Activated naive CD4-positive, alpha-beta T cell treated with anti-CD3 and anti-CD28 coated beads for 36 hours (primary cell): ENCODE measurements around the gene CCDC13. TPM values are rescaled to one million over a fixed set of nuclear protein-coding genes. Genes with fewer than 3 reads are reported as not detected.

Experiments used
- CTCF ChIA-PET: fragments of 350-600 bp; sonication (Branson Sonifier 250); formaldehyde crosslinking; loops from one replicate; lab custom pipeline; 2021; ENCODE audit warnings: antibody characterized with exemption; lab: Charles Lee
- DNase-seq: peaks from one replicate; pipeline ENCODE4 v3.0.0-alpha.2; 2020
- H3K27ac Mint-ChIP-seq: one replicate; pipeline ENCODE4 v1.8.0; 2021; ENCODE audit warnings: mild to moderate bottlenecking, mixed read lengths
- H3K27me3 Mint-ChIP-seq: one replicate; pipeline ENCODE4 v1.8.0; 2021; ENCODE audit warnings: low read depth, mixed read lengths
- H3K36me3 Mint-ChIP-seq: one replicate; pipeline ENCODE4 v1.8.0; 2021; ENCODE audit warnings: low read depth, mixed read lengths
- H3K4me1 Mint-ChIP-seq: one replicate; pipeline ENCODE4 v1.8.0; 2021; ENCODE audit warnings: low read depth, mixed read lengths
- H3K4me3 Mint-ChIP-seq: one replicate; pipeline ENCODE4 v1.8.0; 2021; ENCODE audit warnings: mild to moderate bottlenecking, moderate library complexity, mixed read lengths
- H3K9me3 Mint-ChIP-seq: one replicate; pipeline ENCODE4 v1.8.0; 2021; ENCODE audit warnings: mixed read lengths
- intact Hi-C: fragments of 100-400 bp; cut with micrococcal nuclease; formaldehyde crosslinking; loops from one replicate; pipeline ENCODE4 v1.15.1; 2023
- total RNA-seq, 2 experiments: library from RNA; stranded (reverse); gene quantifications; one replicate each; pipeline ENCODE4 v1.2.3, GENCODE V29; 2021

The CCDC13 gene
- total RNA-seq, 2 experiments from 2014 or later: 0.31 TPM; not detected in 1

DNA sequence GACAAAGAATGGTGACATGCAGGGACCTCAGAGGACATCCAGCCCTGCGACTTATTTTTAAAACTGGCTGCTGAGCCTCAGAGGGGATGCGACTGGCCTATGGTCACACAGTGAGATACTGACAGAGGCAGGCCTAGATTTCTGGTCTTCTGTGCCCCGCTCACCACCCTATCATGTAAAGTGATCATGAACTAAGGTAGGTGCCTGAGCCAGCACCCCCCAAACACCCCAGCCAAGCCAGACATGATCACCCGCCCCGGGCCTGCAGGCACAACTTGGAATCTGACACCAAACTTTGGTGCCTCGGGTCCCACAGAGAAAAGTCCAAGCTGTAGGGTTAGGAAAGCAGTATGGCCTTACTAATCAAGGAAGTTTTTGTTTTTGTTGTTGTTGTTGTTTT, 36.5 kb downstream of the CCDC13 start:
- Mint-ChIP-seq H3K4me1 (no peaks in the 10 kb centered on the region), H3K36me3 (no peaks in the 10 kb centered on the region), H3K4me3 (no peak overlapping the region), H3K27ac (no peak overlapping the region), H3K9me3 (no peaks in the 10 kb centered on the region), H3K27me3 (no peaks in the 10 kb centered on the region)
- intact Hi-C loops: no loop called here
- DNase-seq: no peak
- CTCF ChIA-PET: no interaction called here

DNA sequence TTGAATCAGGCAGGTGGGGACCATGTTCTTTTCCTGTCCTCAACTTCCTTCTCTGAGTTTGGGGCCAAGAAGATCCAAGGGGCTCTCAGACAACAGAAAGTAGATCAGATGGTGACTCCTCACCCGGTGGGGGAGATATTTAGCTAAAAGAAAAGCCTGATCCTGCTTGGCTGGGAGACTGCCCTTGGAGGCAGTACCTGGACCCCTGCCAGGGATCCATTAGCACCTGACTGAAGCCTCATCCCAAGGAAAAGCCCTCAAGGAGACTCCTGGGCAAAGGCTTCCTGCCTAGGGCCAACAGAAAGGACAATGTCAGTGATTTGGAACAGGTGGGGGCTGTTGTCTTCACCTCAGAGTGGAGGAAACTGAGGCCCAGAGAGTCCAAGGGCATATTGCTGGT, 37.0 kb downstream of the CCDC13 start:
- Mint-ChIP-seq H3K27ac (no peak overlapping the region), H3K4me1 (no peaks in the 10 kb centered on the region), H3K9me3 (no peaks in the 10 kb centered on the region), H3K4me3 (no peak overlapping the region), H3K27me3 (no peaks in the 10 kb centered on the region), H3K36me3 (no peaks in the 10 kb centered on the region)
- CTCF ChIA-PET: no interaction called here
- DNase-seq: no peak
- intact Hi-C loops: no loop called here

DNA sequence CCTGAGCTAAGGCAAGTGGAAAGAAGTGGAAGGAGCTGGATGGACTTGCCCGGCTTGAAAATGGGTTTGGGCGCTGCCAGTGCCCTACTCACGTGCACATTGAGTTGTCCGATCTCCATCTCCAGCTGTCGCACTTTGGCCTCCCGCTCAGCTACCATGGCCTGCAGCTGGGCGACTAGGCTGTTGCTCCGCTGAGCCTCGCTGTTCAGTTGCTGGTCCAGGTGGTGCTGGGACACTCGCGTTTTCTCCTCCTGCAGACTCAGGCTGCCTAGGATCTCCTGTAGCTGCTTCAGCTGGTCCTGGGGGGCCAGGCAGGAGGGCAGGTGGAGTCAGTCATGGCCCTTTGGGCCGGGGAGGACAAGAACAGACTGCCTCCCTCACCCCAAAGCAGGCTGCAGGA, 37.4 kb downstream of the CCDC13 start:
- DNase-seq: no peak
- intact Hi-C loops: no loop called here
- Mint-ChIP-seq H3K4me1 (no peaks in the 10 kb centered on the region), H3K27ac (no peak overlapping the region), H3K36me3 (no peaks in the 10 kb centered on the region), H3K4me3 (no peak overlapping the region), H3K27me3 (no peaks in the 10 kb centered on the region), H3K9me3 (no peaks in the 10 kb centered on the region)
- CTCF ChIA-PET: interaction anchor here (0.8 to 0.9 kb wide), 2 partner anchors 9 to 188 kb away, joined by 3 read pairs; no protein-coding TSS in a partner anchor

DNA sequence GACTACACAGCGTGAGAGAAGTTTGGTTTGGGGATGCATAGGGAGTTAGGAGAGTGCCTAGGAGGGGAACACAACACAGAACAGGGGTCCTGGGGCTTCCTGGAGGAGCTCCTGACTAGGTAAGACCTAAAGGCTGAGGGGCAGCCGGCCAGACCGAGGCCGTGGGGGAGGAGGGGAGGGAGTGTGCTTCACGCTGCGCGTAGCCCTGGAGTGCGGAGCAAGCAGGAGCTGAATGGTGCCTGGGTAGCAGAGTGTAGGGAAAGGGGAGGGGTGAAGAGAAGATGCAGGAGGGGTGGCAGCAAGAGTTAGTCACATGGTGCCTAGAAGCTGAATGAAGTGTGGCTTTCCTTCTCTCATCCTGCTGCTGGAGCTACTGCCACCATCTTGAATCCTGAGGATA, 38.0 kb downstream of the CCDC13 start:
- CTCF ChIA-PET: interaction anchor here (0.8 to 0.9 kb wide), 2 partner anchors 10 to 188 kb away, joined by 3 read pairs; no protein-coding TSS in a partner anchor
- no peaks in the 10 kb centered on the region for H3K4me1 Mint-ChIP-seq
- H3K27ac Mint-ChIP-seq: no peak overlapping the region
- DNase-seq: no peak
- intact Hi-C loops: no loop called here
- no peaks in the 10 kb centered on the region for H3K36me3 Mint-ChIP-seq
- H3K9me3 Mint-ChIP-seq: no peaks in the 10 kb centered on the region
- H3K27me3 Mint-ChIP-seq: no peaks in the 10 kb centered on the region
- H3K4me3 Mint-ChIP-seq: no peak overlapping the region

DNA sequence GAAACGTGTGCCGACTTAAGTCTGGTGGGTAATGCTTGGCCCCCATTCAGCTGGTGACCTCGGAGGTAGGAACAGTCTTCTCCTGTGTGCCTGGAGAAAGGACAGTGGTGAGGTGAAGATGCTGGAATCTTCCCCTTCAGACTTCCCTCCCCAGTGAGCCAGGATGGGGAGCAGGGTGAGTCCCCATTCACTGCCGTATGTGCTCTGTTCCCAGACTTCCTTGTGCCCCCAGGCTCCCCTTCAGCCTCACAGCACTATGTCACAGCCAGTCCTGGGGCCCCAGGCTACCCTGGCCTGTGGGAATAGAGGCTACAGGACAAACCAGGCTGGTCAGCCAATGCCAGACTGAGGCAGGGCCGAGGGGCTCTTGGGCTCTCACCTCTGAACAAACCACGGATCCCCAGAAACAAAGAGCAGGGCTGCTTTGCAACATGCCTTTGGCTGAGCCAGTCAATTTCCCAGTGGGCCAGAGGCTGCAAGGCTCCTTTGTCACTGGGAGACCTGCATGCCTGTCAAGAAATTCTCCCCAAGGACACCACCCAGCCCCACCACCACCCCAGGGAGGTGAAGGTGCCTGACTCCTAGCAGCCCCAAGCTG, 38.7 kb downstream of the CCDC13 start:
- CTCF ChIA-PET: interaction anchor here (0.6 to 0.9 kb wide), 2 partner anchors 10 to 170 kb away, joined by 3 read pairs; no protein-coding TSS in a partner anchor
- DNase-seq: no peak

DNA sequence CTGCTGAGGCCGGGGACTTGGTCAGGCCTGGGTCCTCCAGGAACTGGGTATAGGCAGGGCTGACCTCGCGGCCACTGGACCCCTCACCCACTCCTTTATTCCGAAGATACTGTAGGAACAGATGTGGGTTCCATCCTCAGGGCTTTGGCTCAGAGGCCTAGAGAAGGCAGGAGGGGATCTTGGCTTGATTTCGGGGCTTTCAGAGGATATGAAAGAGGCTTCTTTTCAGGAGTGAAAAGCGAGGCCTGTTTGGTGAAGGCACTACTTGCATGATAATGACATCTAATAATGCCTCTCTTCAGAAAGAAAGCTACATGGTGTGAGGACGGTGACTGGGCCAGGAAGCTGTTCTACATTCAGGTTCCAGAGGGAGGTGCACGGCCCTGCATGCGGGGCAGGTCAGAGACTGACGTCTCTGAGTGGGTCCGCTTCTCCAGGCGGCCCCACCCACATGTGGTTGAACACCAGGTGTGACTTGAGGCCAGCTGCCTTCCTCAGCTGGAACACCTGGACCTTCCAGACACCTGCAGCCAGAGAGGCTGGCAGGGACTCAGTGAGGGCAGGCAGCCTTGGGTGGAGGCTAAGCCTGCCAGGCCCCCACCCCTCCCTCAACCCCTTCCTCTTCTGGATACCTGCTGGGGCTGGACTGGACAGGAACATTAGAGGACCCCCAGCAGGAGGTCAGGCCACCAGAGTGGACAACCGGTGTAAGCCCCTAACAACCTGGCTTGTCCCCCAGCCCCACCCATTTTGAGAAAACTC, 39.4 kb downstream of the CCDC13 start:
- Mint-ChIP-seq H3K36me3 (no peaks in the 10 kb centered on the region), H3K4me3 (no peak overlapping the region), H3K4me1 (no peaks in the 10 kb centered on the region), H3K27me3 (no peaks in the 10 kb centered on the region), H3K9me3 (no peaks in the 10 kb centered on the region), H3K27ac (no peak overlapping the region)
- CTCF ChIA-PET: no interaction called here
- no peak for DNase-seq
- intact Hi-C loops: no loop called here

More for the DNA sequence above, 38.7 kb downstream of the CCDC13 start:
- Mint-ChIP-seq H3K4me3 (no peak overlapping the region), H3K27ac (no peak overlapping the region), H3K27me3 (no peaks in the 10 kb centered on the region), H3K9me3 (no peaks in the 10 kb centered on the region), H3K36me3 (no peaks in the 10 kb centered on the region), H3K4me1 (no peaks in the 10 kb centered on the region)
- intact Hi-C loops: no loop called here

DNA sequence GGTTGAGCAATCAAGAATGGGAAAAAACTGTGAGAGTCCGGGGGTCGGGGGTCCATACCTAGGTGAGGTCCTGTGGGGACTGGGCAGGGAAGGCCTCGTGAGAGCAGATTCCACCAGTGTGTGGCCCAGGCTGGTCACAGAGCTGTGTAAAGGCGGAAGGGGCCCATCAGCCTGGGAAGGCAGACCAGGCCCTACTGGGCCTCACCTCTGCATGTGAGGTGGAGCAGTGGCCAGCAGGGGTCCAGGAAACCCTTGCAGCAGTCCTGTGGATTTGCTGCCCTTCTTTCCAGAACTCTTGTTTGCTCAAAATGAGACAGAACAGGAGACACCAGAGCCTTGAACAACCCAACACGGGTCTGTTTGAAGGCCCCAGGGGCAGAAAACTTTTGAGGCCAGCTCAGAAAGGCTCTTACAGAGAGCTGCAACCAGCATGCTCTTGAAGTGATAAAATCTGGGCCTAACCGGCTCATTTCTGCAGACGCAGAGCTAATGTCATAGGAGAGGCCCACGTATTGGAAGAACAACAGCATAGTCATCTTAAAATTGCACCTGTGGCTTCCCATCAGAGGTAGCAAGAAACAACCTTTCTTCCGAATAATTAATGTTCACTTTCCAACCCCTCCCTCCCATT, 40.1 kb downstream of the CCDC13 start:
- no peak for DNase-seq
- H3K27me3 Mint-ChIP-seq: no peaks in the 10 kb centered on the region
- H3K27ac Mint-ChIP-seq: no peak overlapping the region
- H3K4me1 Mint-ChIP-seq: no peaks in the 10 kb centered on the region
- H3K9me3 Mint-ChIP-seq: no peaks in the 10 kb centered on the region
- no peak overlapping the region for H3K4me3 Mint-ChIP-seq
- H3K36me3 Mint-ChIP-seq: no peaks in the 10 kb centered on the region
- intact Hi-C loops: no loop called here
- CTCF ChIA-PET: no interaction called here

DNA sequence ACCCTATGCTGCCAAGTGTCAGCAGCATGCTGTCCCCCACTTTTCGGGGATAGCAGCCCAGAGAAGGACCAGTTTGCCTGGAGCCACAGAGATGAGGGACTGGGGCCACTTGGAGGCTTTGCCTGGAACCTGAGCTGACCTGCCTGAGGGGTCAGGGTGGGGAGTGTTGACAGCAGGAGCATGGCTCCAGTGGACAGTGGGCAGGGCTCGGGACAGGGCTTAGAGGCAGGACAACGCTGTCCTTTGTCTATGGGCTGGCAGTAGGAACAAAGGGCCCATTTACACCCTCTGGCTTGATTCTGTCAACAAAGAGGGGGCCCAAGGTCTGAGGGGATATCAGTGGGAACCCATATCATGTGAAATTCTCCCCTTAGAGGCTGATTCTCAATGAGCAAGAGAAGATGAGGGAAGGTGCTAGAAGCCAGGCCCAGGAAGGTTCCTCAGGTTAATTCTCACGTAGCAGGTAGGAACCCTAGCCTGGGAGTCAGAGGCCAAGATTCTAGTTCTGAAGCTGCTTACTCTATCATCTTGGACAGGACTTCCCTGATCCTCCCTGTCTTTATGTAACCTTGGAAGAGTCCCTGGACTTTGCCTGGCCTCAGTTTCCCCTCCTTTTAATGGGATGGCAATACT, 40.7 kb downstream of the CCDC13 start:
- H3K9me3 Mint-ChIP-seq: no peaks in the 10 kb centered on the region
- no peaks in the 10 kb centered on the region for H3K36me3 Mint-ChIP-seq
- no peak for DNase-seq
- no peak overlapping the region for H3K27ac Mint-ChIP-seq
- CTCF ChIA-PET: no interaction called here
- intact Hi-C loops: no loop called here
- no peak overlapping the region for H3K4me3 Mint-ChIP-seq
- H3K27me3 Mint-ChIP-seq: no peaks in the 10 kb centered on the region
- no peaks in the 10 kb centered on the region for H3K4me1 Mint-ChIP-seq

DNA sequence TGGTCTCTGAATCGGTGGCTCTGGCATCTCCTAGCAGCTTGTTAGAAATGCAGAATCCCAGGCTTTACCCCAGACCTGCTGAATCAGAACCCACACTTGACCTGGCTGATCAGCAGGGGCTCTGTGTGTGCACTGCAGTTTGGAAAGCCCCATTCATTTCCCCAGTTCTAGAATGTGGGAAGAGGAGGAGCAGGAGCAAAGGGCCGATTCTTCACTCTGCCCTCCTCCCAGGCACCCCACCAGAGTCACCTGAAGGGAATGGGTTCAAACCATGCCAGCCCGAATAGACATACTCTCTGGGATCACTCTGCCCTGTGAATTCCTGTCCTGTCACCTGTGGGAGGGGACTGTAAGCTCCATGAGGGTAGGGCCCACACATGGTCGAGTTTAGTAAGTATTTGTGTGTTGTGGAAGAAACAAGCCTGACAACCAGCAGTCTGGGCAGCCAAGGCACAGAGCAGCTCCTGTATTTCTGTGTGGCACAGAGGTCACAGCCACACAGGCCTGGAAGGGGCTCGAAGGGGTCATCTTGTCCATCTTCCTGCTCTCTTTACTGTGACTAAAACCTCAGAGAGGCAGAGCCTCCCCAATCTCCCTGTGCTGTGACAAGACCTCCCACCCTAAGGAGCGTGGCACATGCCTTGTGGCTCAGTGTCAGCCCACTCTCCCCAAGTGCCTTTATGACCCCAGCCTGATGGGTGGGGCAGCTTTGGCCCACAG, 41.4 kb downstream of the CCDC13 start:
- no peak for DNase-seq
- Mint-ChIP-seq H3K27ac (no peak overlapping the region), H3K9me3 (no peaks in the 10 kb centered on the region), H3K4me3 (no peak overlapping the region), H3K27me3 (no peaks in the 10 kb centered on the region), H3K4me1 (no peaks in the 10 kb centered on the region), H3K36me3 (no peaks in the 10 kb centered on the region)
- intact Hi-C loops: no loop called here
- CTCF ChIA-PET: no interaction called here

DNA sequence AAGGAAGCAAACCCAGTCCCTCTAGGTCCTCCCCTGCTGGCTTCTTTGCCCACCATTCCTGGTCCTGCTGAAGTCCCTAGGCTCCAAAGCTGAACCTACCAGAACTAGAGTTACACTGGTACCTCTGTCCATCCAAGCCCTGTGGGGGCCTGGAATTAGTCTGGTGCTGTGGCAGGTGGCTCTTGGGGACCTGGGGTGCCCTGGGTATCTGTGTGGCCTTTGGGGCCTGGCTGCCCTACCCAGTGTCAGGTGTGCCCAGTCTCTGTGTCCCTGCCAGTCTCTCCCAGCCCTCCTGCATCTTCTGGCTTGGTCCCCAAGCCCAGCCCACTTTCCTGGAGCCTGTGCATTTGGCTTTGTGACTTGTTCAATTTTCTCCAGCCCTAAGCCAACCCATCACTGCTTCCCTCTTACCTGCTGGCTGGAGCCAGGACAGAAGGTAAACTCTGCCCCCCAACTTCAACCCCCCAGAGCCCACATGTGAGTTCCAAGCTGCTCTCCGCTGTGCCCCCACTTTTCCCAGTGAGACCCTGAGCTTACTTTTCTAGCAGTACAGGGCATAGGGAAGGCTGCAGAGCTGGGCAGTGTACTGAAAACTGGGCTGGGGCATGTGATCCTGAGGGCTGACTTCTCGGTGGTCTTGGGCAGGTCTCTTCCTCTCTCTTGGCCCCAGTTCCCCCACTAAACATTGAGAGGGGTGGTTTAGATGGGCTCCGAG, 42.2 kb downstream of the CCDC13 start:
- Mint-ChIP-seq H3K27ac (no peak overlapping the region), H3K36me3 (no peaks in the 10 kb centered on the region), H3K27me3 (no peaks in the 10 kb centered on the region), H3K9me3 (no peaks in the 10 kb centered on the region), H3K4me3 (no peak overlapping the region), H3K4me1 (no peaks in the 10 kb centered on the region)
- intact Hi-C loops: no loop called here
- CTCF ChIA-PET: no interaction called here
- DNase-seq: no peak

DNA sequence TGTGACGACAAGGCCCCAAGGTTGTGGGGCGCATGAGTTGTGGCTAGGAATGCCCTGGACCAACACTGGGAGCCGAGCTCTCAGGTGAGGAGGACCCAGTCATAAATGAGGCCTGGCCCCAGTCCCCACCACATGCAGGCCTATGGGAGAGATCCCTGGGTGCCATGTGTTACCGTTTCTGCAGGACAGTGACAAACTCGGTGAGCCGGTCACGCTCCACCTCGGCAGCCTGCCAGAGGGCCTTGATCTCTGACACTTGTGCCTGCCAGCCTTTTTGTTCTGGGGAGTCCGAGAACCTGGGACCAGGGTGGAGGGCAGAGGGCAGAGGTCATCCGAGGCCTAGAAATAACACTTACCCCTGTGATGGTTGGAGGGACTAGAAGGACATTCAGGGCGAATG, 42.8 kb downstream of the CCDC13 start:
- intact Hi-C loops: no loop called here
- H3K4me1 Mint-ChIP-seq: no peaks in the 10 kb centered on the region
- H3K9me3 Mint-ChIP-seq: no peaks in the 10 kb centered on the region
- no peaks in the 10 kb centered on the region for H3K36me3 Mint-ChIP-seq
- H3K27me3 Mint-ChIP-seq: no peaks in the 10 kb centered on the region
- H3K4me3 Mint-ChIP-seq: no peak overlapping the region
- H3K27ac Mint-ChIP-seq: no peak overlapping the region
- CTCF ChIA-PET: no interaction called here
- DNase-seq: no peak
